Forelimb muscle (tissue), 1 donor: ENCODE data around the gene ATXN7L3. TPM values are rescaled to one million over a fixed set of nuclear protein-coding genes. Genes with fewer than 3 reads are reported as not detected.
"Not testable (repeated sequence)": the region's sequence is repeated elsewhere in the genome, so short reads cannot be mapped to it uniquely, and the experiment has no call there.

Experiments
- DNase-seq: peaks from one replicate; pipeline ENCODE4 v3.0.0-alpha.2; 2013; ENCODE audit warnings: low read depth
- polyA plus RNA-seq: library from polyadenylated mRNA; unstranded; fragments of 120-200 nt; gene quantifications from one replicate; pipeline ENCODE4 v1.2.1, GENCODE V29; 2013; ENCODE audit not compliant: insufficient read length

The ATXN7L3 gene, protein sequence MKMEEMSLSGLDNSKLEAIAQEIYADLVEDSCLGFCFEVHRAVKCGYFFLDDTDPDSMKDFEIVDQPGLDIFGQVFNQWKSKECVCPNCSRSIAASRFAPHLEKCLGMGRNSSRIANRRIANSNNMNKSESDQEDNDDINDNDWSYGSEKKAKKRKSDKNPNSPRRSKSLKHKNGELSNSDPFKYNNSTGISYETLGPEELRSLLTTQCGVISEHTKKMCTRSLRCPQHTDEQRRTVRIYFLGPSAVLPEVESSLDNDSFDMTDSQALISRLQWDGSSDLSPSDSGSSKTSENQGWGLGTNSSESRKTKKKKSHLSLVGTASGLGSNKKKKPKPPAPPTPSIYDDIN
- polyA plus RNA-seq, result 54.2 TPM

DNA sequence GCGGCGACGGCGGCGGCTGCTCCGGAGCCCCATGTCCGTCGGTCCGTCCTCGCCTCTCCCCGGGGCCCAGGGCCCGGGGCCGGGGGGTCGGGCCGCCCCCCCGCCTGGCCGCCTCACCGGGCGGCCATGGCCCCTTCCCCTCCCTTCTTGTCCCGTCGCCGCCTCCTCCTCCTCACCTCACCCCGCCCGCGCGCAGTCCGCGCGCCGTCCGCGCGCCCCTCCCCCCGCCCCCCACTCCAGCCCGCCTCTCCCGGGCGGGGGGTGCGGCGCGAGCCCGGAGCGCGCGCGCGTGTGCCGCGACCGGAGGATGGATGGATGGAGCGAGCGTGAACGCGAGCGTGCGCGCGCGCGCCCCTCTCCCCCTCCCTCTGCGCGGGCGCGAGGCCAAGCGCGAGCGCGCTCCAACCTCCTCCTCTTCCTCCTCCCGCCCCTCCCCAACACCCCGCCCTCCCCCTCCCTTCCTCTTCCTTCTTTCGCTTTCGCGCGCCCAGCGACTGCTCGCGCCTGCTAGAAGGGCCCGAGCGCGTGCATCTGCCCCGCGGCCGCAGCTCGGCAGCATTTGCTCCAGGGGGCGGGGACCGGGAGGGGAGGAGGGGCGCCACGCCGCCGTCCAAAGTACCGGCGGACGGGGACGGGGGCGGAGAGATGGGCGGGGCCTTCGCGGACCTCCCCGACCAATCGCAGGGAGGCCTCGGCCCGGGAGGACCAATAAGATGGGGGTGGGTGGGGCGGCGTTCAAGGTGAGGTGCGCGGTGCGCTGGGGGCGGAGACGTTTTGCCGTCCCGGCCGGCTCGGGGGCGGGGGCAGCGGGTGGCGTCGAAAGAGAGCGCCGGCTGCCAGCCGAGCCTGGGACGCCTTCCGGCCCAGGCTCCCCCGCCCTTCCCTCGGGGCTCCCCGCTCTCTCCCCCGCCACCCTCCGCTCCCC, at the start of gene ATXN7L3:
Gene ATXN7L3 (minus strand): TSS at position 332 of the 925 bp plus-strand sequence. CDS start 1,814 bp downstream, outside the sequence.
- peak; percentile 80 for DNase-seq

DNA sequence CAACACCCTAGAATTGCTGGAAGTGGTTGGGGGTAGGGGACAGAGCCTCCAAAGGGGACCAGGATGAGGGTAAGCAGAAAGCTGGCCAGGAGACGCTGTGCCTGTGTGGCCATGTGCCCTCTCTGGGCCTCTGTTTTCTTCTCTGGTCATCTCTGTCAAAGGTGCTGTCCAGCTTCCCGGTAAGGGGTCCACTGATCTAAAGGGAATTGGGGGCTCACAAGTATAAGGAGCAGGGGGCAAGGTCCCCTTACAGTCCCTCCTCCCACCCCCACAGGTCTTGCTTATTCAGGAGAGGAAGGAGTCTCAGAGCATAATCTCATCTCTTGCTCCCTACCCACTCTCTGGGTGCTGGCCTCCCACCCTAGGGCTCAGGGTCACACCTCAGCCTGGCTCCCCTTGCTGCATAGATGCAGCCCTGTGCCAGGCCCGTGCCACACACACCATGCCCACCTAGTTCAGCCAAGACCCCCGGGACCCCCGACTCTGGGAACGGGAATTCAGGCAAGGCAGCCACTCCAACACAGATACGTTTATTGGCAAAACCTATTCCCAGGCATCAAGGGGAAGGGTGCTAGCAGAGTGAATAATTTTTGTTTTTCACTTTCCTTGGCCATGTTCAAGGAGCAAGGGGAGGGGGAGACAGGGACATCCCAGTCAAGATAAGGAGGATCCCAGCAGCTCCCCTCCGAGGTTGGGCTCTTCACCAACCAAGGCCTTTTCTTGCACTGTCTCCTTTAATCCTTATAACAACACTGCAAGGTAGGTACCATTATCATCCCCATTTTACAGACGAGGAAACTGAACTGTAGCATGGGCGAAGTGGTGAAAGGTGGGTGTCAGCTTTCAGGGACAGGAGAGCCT, 48.4 kb upstream of the ATXN7L3 start:
- no peak for DNase-seq

- no peak for DNase-seq
Measured at GRCh38 chr17:44247440-44247841, 47.8 kb upstream of the ATXN7L3 start.

GRCh38 chr17:44241106-44241624, 41.5 kb upstream of the ATXN7L3 start:
- DNase-seq, result no peak

GRCh38 chr17:44237886-44238285, 38.2 kb upstream of the ATXN7L3 start:
- DNase-seq, result not testable (repeated sequence)

GRCh38 chr17:44236444-44236991, 36.8 kb upstream of the ATXN7L3 start:
- DNase-seq, result no peak

GRCh38 chr17:44235583-44235936, 35.9 kb upstream of the ATXN7L3 start:
- no peak for DNase-seq

GRCh38 chr17:44233582-44233981, 33.9 kb upstream of the ATXN7L3 start:
- no peak for DNase-seq

DNA sequence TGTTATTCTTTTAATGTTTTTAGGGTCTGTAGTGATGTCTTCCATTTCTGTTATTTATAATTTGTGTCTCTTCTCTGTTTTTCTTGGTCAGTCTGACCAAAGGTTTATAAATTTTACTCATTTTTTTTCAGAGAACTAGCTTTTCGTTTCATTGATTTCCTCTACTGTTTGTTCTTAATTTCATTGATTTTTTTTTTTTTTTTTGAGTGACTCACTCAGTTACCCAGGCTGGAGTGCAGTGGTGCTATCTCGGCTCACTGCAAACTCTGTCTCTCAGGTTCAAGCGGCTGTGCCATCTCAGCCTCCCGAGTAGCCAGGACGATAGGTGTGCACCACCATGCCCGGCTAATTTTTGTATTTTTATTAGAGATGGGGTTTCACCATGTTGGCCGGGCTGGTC, 32.4 kb upstream of the ATXN7L3 start:
- no peak for DNase-seq

GRCh38 chr17:44230140-44230539, 30.5 kb upstream of the ATXN7L3 start:
- no peak for DNase-seq

- DNase-seq, result no peak
Measured at GRCh38 chr17:44229090-44229489, 29.4 kb upstream of the ATXN7L3 start.

GRCh38 chr17:44223541-44224071, 23.9 kb upstream of the ATXN7L3 start:
- DNase-seq, result no peak

GRCh38 chr17:44222112-44222869, 22.6 kb upstream of the ATXN7L3 start:
- no peak for DNase-seq

- DNase-seq, result no peak
Measured at GRCh38 chr17:44221862-44222111, 22.1 kb upstream of the ATXN7L3 start.

GRCh38 chr17:44221084-44221861, 21.6 kb upstream of the ATXN7L3 start:
- no peak for DNase-seq

DNA sequence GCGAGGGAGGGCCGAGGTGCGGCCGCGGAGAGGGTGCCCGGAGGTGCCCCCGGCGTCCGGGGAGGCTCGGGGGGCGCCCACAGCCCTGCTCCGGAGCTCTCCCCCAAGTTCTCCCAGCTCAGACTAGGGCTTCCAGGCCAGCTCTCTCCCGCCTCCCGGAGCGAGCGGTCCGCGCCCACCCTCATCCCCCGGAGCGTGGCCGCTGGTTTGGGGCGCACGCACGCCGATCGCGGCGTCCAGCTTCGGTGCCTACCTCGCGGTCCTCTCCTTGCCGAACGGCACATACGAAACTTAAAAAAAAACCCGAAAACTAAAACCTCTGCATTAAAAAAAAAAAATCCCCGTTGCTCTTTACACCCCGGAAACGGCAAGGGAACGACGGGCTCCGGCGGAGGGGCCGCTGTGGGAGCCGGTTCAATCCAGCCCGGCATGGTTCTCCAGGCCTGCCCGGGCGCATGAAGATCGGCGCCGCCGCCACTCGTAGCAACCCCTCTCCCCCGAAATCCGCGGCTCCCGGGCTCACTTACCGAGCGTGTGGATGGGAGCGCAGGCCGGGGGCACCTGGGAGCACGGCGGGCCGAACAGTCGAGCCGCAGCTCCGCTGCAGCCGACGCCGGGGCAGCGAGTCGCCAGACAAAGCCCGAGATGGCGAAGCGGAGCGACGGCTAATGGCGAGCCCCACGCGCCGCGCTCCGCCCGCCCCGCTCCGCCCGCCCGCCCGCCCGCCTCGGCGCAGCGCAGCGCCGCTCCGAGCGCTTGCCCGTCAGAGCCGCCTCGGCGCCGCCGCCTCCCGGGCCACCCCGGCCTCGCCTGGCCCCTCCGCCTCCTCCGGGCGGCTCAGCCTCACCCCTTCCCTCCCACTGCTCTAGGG, 20.8 kb upstream of the ATXN7L3 start:
- no peak for DNase-seq

DNA sequence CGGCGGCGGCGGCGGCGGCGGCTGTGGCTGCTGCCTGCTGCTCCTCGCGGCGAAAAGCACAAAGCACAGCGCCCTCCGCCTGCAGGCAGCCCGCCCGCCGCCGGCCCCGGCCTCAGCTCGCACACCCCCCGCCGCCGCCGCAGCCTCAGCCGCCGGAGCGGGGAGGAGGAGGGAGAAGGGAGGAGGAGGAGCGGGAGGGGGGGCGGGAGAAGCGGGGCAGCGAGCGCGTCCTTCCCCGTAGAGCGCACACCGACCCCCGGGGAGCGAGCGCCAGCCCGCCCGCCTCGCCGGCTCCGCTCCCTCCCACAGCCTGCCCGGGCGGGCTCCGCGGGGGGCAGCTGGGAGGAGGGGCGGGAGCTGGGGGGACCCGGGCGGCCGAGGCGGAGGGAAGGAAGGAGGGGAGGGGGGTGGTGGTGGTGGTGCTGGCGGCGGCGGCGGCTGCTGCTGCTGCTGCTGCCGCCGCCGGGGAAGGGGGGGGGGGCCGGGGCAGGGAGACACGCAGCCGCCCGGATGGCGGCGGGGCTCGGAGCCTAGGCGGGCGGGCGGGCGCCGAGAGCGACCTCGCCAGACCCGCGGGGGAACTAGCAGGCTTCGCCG, 20.0 kb upstream of the ATXN7L3 start, which contains the start of gene UBTF:
Gene UBTF (minus strand): TSS at position 60 of the 597 bp plus-strand sequence. CDS start 1,446 bp downstream, outside the sequence.
- DNase-seq, result no peak

GRCh38 chr17:44219108-44219615, 19.5 kb upstream of the ATXN7L3 start:
- DNase-seq, result no peak
